GM18868 (cell line): ENCODE data around the gene NT5C1B.

Experiments
- ATAC-seq: cut with Tn5 transposase; IDR thresholded peaks from one replicate; pipeline ENCODE4 v1.9.1; 2021; ENCODE audit warnings: mild to moderate bottlenecking, moderate library complexity; ENCODE audit not compliant: unreplicated experiment

The NT5C1B gene

DNA sequence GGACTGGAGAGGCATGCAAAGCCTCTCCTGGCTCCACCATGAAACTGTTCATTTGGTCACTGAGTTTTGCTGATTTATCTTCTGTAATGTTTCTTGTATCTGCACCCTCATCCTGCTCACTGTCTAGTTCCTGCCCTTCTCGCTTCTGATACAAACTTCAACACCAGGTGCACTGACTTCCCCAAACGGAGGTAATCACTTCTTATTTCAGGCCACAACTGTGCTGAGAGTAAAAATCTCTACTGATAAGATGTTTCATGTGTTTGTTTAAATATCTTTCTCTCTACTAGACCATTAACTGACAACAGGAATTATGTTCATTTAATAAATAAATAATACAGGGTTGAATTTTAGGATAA lies 10.9 kb upstream of the NT5C1B start:
- peak; percentile 59 for ATAC-seq

DNA sequence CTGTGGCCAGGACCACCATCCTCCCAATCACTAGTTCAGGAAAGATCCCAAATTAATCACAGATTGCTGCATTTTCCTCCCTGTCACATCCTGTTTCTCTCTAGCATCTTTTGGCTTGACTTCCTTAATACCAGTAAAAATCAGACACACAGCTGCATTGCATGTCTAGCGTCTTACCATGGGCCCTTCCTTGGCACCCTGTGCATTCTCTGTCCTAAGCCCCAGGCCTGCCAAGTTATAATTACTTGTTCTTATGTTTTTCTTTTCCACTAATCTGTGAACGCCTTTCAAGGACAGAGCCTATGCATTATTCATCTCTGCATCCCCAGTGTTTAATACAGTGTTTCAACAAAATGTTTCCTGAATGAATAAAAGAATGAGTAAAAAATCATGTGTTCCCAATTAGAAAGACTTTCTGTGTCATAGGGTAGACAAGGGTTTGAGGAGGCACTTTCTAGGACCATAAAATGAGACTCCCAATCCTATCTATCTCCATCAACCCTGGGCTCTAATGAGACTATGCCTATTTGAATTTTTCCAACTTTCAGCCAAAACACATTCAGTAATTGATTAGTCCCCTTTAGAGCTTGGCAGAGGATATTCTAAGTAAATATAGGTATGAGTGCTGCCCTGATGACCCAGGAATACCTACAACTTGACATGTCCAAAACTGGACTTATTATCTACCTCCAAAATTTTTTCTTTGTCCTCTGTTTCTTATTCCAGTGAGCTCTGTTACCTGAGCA lies 10.3 kb upstream of the NT5C1B start:
- no peak for ATAC-seq

DNA sequence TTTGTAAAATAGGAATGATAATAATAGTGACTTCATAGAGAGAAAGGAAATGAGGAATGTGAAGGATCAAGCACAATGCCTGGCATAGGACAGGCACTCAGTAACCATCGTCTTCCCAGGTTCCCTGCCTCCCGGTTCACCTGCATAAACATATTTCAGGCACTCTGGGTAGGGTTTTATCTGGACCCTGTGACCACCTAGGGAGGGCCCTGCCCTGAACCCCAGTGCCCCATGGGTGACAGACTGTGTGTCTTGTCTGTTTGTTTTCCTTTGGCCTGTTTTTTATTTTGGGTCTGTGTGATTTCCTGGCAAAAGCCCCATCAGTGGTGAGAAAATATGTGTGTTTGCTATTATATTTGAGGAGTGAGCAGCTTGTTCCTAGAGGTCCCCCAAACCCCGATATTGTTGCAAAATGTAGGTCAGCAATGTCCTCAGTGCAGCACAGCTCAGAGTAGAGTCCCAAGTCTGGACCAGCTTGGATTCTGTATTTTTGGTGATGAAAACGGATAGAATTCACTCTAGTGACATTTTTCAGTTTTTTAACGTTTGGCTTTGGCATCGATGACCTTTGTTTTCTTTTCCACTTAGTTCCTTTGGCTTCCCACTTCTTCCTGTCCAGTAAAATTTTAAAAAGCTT lies 9.6 kb upstream of the NT5C1B start:
- ATAC-seq: no peak

DNA sequence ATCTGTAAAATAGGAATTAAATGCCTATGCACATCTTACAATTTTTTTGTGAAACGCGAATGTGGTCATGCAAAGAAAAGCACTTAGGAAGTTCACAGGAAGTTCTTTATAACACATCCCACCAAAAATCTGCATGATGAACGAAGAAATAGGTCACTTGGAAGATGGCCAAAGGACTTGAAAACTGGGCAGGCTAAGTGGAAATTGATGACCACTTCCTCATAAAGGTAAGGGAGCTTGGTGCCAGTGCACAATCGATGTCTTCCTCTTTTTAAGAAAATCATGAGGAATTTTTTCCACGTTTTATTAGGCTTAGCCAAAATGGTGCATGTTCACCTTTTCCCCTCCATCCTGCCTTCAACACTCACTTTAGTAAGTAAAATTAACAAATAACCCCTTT lies 8.2 kb upstream of the NT5C1B start:
- ATAC-seq: no peak

DNA sequence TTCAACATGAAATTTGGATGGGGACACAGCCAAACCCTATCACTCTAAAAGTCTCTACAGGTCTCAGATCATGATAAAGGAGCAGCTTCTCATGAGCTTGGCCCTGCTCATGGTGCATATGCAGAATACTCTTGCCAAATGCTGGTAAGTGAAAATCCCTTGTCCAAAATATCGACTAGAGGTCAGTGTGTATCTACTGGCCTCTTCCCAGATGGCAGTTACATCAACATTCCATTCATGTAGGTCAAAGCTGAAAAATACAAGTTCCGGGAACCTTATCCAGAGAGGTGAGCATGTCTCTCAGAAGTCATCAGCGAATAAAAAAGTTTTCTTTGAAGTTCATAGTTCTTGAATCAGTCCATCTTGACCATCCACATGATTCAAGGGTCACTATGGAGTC lies 7.6 kb upstream of the NT5C1B start:
- ATAC-seq: no peak

DNA sequence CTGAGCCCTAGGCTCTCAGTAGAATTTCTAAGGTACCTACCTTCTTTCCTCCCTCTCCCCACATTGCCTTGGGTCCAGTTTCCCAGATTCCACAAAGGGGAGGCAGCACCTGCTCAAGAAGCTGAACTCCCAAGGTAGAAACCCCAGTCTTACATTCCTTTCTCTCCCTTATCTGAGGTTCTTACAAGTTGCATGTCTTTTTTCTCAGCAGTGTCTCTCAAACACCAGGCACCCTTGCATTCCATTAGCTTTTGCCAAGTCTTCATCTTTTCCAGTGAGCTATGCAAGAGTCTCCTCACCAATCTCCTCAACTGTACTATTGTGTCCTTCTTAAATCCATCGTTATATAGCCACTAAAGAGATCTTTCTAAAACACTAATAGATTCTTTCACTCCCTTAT lies 4.1 kb upstream of the NT5C1B start:
- no peak for ATAC-seq

DNA sequence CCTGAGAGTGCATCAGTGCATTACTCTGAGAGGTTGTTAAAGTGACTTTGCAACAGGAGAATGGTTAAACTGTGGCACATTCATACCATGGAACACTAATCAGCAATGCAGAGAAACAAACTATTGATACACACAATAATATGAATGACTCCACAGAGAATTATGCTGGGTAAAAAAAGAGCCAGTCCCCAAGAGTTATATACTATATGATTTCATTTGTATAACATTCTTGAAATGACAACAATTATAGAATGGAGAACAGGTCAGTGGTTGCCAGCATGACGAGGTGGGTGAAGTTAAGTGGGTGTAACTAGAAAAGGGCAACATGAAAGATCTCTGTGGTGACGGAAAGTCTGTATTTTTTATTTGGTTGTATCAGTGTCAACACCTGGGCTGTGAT lies 3.0 kb upstream of the NT5C1B start:
- ATAC-seq: no peak

DNA sequence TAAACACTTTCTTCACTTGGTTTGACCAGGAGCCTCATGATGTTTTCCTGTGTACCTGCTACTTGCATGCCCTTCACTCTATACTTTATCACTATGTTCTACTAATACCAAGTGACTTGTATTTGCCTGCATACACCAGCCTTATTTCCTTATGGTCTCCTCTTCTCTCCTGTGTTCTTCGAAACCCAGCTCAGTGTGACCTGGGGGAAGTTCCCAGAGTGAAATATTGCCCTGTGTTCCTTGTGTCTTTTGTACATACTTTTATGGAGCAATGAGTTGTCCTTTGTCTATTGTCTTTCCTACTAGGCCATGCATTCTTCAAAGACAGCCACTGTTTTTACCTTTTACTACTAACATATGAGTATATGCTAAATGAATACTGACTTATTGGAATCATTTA lies 567 bp downstream of the NT5C1B start:
- ATAC-seq: no peak

DNA sequence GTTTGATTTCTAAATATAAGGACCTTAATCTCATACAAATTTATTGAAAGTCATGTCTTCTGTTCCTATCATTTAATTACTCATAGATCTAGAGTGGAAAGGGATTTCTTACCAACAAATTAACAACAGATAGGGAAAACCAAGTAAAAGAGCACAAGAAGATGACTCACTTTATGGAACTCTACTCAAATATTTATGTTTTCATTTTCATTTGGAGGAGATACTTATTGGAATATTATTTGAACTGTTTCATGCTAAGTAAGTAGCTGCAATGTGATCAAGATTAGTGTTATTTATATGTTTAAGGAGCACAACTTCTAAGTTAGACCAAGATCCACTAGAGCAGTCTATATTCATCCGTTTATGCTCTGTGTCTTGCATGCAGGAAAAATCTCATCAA lies 1.3 kb downstream of the NT5C1B start:
- no peak for ATAC-seq

DNA sequence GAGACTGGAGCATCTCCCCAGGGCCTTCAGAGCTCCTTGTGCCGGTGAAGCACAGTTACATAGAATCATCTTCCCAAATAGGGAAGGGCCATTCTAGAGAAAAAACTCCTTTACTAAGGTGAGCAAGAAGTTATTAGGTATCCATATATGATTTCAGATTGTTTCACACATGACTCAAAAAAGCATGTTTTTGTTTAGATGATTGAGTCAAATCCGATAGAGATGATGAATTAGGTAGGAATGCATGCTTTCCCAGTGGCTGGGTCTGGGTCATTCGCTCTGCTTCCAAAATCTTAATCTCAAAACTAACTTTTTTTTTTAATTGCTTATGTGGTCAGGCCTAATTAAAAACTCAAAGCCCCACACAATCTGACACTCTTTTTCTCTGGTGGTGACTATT lies 3.8 kb downstream of the NT5C1B start:
- no peak for ATAC-seq

DNA sequence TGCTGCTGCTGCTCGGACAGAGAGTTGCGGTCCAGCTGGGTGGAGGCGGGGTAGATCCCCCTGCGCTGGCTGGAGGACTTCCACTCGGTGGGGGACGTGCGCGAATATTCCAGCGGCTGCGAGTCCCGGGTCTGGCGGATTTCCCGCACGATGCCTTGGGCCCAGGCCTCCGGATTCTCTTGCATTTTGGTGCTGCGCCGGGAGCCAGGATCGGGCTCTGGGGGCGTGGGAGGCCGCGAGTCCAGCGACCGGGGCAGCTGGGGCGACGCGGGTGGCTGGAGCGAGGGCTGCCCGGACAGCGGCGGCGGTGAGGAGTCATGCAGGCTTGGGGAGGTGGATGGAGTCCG lies 4.8 kb downstream of the NT5C1B start:
- ATAC-seq: no peak

DNA sequence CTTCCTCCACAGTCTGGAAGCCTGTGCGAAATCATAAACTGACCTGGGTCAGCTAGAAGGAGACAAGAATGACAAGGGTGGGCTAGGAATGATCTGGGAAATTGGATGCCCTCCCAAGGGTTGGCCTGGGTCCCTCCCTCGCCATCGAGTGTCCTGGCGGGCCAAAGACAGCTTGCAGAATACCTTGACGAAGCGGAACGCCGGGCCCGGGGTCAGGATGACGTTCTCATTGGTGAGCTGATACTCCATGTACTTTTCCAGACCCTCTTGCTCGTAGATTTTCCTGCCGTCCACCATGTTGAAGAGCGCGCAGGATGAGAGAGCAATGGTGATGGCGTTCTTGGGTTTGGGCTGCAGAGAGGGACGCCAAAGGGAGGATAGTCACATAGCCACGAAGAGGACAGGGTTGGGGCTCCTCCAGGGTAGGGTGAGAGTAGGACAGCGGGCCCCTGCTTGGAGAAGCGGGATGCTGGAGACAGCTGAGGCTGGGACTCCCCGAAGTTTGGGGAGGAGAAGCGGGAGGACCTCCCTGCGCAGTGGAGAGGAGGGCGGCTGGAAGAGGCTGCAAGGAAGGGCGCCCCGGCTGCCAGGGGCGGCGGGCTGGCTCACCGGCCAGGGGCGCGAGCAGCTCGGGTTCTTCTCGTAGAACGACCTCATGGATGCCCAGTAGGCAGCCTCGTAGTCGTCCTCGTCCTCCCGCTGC lies 5.3 kb downstream of the NT5C1B start:
- ATAC-seq: no peak

DNA sequence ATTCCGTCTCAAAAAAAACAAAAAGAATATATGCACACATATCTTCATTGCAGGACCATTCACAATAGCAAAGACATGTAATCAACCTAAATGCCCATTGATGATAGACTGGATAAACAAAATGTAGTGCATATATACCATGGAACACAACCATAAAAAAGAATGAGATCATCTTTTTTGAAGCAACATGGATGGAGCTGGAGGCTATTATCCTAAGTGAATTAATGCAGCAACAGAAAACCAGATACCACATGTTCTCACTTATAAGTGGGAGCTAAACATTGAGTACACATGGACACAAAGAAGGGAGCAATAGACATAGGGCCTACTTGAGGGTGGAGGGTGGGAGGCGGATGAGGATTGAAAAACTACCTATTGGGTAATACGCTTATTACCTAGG lies 8.8 kb downstream of the NT5C1B start:
- no peak for ATAC-seq

DNA sequence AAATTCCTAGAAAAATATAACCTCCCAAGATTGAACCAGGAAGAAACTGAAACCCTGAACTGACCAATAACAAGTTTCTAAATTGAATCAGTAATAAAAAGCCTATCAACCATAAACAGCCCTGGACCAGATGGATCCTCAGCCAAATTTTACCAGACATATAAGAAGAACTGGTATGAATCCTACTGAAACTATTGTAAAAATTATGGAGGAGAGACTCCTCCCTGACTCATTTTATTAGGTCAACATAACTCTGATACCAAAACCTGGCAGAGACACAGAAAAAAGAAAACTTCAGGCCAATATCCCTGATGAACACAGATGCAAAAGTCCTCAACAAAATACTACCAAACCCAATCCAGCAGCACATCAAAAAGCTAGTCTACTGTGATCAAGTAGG lies 11.3 kb downstream of the NT5C1B start:
- no peak for ATAC-seq

DNA sequence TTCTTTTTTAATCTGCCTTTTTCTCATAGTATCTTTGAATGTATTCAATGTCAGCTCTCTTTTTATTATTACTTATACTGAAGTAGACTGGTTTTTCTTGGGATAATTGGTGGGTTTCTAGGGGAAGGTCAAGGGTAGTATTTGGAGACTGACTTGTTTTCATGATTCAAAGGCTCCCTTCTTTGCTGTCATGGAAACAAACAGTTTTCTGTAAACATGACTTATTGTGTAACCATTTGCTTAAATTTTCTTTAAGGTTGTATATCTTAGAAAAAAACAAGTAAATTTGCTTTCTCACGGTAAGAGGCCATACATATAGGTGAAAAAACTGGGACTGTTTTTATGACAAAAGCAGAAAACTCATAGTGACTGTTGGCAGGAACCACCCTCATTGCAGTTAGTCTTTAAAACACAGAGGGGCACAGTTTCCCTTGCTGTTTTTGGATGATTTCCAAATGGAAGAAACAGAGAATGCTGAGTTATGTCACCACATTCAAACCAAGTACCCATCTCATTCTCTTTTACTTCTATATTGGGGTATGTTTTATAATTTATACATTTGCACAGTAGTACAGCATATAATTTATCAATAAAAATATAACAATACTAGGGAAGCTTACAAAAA lies 23.1 kb downstream of the NT5C1B start:
- no peak for ATAC-seq

DNA sequence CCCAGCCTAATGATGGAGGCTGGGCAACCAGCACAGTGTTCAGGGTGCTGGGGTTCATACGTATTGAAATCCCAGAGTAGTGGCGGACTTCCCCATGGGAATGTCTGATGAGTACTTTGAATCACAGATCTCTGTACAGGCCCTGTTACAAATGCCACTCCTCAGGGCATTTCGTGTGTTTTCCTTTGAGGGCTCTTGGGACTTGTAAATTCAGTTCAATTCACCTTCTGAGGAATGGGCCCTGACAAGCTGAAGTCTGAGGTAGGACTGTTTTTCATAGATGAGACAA lies 28.6 kb downstream of the NT5C1B start:
- ATAC-seq: peak; percentile 0

DNA sequence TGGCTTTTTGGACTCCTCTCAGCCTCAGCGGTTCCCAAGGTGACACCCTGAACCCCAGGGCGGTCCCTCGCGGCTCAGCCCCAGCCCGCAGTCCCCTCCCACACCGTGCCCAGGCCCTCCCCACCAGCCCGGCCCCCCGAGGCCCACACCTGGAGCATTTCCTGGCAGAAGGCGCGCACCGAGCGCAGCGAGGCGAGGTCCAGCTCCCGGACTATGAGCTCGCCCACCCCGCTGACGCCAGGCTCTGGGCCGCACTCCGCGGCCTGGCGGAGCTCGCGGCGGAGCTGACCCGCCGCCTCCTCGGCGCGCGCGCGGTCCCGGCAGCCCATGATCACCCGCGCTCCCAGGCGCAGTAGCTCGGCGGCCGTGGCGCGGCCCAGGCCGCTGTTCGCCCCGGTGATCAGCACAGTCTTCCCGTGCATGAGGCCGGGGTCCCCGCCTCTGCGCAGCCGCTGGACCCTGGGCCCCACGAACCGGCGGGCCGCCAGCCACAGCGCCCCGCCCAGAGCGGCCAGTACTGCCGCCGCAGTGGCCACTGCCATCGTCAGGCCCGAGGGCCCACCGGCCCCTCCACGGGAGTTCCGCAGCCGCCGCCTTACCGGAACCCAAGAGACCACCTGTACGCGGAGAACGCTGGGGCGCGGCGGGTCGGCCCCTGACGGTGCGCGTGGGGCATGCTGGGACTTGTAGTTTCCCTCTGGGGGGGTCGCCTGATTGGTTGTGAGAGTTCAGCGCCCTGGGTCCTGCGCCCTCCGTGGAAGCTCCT lies 29.2 kb downstream of the NT5C1B start, which contains the start of gene RDH14:
TSS of gene RDH14 (minus strand) at position 623 of the 766 bp plus-strand sequence. CDS start at position 542, 81 bp downstream.
- peak; percentile 93 for ATAC-seq

DNA sequence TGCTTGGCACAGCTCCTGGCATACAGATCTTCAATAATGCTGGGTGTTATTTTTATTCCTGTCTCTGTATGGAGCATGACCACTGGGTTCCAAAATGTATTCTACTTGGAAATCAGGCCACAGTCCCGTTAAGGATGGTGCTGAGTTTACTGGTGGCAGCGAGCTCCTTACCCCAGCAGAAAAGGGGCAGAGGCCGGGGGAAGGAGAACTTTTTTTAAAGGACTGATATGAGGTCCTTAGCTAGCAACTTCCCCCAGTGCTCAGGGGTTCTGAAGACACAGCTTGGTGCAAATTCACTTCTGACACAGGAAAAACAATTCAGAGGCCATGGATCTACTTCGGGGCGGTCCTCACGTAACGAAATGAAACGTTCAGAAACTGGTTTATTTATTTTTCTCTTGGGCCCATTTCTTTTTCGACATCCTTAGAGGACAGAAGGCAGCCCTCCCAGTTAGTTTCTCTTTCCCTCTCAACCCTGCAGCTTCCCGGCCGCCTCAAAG lies 29.8 kb downstream of the NT5C1B start:
- ATAC-seq: no peak

DNA sequence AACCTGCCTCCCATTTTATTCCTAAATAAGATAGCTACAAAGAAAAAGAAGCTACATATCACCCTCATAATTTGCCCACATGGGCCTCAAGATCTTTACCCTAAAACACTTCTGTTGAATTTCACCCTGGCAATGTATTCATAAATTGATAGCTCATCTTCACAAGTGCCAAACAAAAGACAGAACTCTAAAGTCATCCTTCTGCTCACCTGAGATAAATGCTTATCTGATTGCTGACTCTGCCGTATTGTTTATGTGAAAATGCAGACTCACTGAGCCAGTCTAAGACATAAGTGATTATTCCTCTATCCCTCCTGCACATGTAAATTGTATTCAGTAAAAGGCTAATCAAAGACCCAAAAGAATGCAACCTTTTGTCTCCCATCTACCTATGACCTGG lies 30.9 kb downstream of the NT5C1B start:
- no peak for ATAC-seq

DNA sequence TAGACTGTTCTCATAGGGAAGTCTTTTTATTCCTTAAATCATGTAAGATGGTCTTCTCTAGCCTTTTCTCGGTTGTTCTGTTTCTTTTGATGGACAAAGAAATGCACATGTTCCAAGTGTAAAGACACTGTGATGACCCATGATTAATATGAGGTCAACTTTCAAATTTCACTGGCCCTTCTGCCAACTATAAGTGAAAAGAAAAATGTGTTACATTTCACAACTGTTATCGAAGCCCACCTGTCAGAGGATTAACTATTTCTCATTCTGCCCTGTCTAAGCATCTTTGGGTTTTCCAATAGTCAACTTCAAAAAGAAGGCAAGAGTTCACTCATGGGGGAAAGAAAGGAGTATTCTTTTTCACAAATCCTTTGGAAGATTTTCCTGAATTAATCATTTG lies 32.2 kb downstream of the NT5C1B start:
- no peak for ATAC-seq
